Stomach (tissue), 9 donors: ENCODE measurements around the gene PNPT1. TPM values are rescaled to one million over a fixed set of nuclear protein-coding genes. Genes with fewer than 3 reads are reported as not detected.

ENCODE experiments used
- DNase-seq, 2 donors: peaks; one replicate each; pipeline versions ENCODE4 v3.0.0 to v3.0.0-alpha.2; 2013 to 2019
- H3K27ac ChIP-seq, 5 donors: fragments of 200-600 bp in 4 of 5; sonication (generic) in 4 of 5; one replicate each; pipeline ENCODE4 v1.5.1; 2013 to 2019; ENCODE audit warnings: mild to moderate bottlenecking in 1 of 5, moderate library complexity in 1 of 5
- H3K27me3 ChIP-seq, 3 donors: fragments of 200-600 bp; sonication (generic); one replicate each; pipeline ENCODE4 v1.5.1; 2017 to 2019; ENCODE audit warnings: mixed run types in 1 of 3
- H3K36me3 ChIP-seq, 4 donors: fragments of 200-600 bp; sonication (generic); 1 replicate in 3 of 4; 2 replicates in 1 of 4; pipeline ENCODE4 v1.5.1; 2016 to 2019
- H3K4me1 ChIP-seq, 4 donors: fragments of 200-600 bp; sonication (generic); one replicate each; pipeline ENCODE4 v1.5.1; 2016 to 2019
- H3K4me3 ChIP-seq, 4 donors: fragments of 200-600 bp; sonication (generic) in 3 of 4; one replicate each; pipeline ENCODE4 v1.5.1; 2016 to 2019; ENCODE audit warnings: mild to moderate bottlenecking in 1 of 4
- H3K9me3 ChIP-seq, 4 donors: fragments of 200-600 bp; sonication (generic); one replicate each; pipeline ENCODE4 v1.5.1; 2016 to 2019
- EP300 ChIP-seq: sonication (generic); formaldehyde crosslinking; IDR thresholded peaks from one replicate; pipeline ENCODE4 v1.6.1; 2017; ENCODE audit warnings: antibody characterized with exemption
- POLR2A ChIP-seq, 4 donors: fragments of 450-650 bp; IDR thresholded peaks; one replicate each; pipeline ENCODE4 v1.6.1; 2016; ENCODE audit warnings: antibody characterized with exemption in 4 of 4, control low read depth in 2 of 4, mild to moderate bottlenecking in 1 of 4, moderate library complexity in 1 of 4
- POLR2AphosphoS5 ChIP-seq, 3 donors: sonication (generic); formaldehyde crosslinking; IDR thresholded peaks; one replicate each; pipeline ENCODE4 v1.6.1; 2016; ENCODE audit warnings: antibody characterized with exemption in 3 of 3
- WGBS, 5 donors: extraction: QIAGEN DNeasy Blood & Tissue Kit in 3 of 5; methylation state at CpG; one replicate each; pipeline versions ENCODE4 v1.1.5 to v1.1.7; 2013 to 2018; 5-methylcytosine and 5-hydroxymethylcytosine counted together
- intact Hi-C: fragments of 100-400 bp; cut with DNase I; formaldehyde crosslinking; loops from one replicate; pipeline ENCODE4 v1.15.1; 2023; ENCODE audit warnings: low total_unique reads
- polyA plus RNA-seq, 3 donors: library from polyadenylated mRNA; stranded (reverse); fragments of 200-250 nt; gene quantifications; one replicate each; pipeline ENCODE4 v1.2.3, GENCODE V29; 2013
- total RNA-seq, 5 donors: library from RNA; depleted of rRNA; stranded (reverse); fragments of >200 nt; gene quantifications; one replicate each; pipeline versions ENCODE4 v1.1.0 to v1.2.3, GENCODE V29; 2014 to 2016
- TF ChIP-seq, protein P1 (sequence below), 7 experiments: fragments of 450-650 bp in 4 of 7; fragments of 200-600 bp in 3 of 7; sonication (generic) in 3 of 7; IDR thresholded peaks; one replicate each; pipeline ENCODE4 v1.5.1; 2016 to 2019; ENCODE audit warnings: antibody characterized with exemption in 7 of 7, control low read depth in 2 of 7, mild to moderate bottlenecking in 1 of 7
- donor health status: healthy with polysubstance abuse.
- donor health status: Bipolar disorder and iron deficiency.
- donor health status: healthy.

PNPT1 gene
- total and polyA plus RNA-seq, 8 donors: 3.2 to 38.4 (median 7.2) TPM

DNA sequence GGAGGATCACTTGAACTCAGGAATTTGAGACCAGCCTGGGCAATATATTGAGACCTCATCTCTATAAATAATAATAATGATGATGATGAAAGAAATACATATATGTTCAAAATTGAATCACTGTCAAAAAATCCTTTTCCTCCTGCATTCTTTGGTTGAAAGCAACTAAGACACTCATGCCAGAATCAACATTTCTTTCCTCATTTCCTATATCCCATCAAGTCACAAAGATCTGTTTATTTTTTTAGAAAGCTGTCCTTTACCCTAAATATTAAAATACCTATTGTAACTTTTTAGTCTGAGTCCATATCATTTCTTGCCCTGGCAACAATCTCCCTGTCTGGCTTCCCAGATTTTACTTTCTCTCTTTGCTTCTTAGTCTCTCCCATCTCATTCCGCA, 44.4 kb downstream of the PNPT1 start:
- Histone ChIP-seq H3K27me3 (no peaks in the 10 kb centered on the region), H3K27ac (no peak overlapping the region), H3K9me3 (no peaks in the 10 kb centered on the region), H3K4me1 (no peaks in the 10 kb centered on the region), H3K36me3 (peaks cover 20 to 60% (median 56%) of the 10 kb centered on the region in 4 donors), H3K4me3 (no peak overlapping the region)
- no peak for DNase-seq
- 97 to 100% (median 97%) methylated on average over 1 of the region's 1 CpG for WGBS, 5 donors
- intact Hi-C loops: no loop called here
- TF ChIP-seq EP300 (no peak), POLR2AphosphoS5 (IDR thresholded peaks at IDR 0.05) (no peak), POLR2A (IDR thresholded peaks at IDR 0.05) (no peak)
- TF ChIP-seq, protein P1, sequence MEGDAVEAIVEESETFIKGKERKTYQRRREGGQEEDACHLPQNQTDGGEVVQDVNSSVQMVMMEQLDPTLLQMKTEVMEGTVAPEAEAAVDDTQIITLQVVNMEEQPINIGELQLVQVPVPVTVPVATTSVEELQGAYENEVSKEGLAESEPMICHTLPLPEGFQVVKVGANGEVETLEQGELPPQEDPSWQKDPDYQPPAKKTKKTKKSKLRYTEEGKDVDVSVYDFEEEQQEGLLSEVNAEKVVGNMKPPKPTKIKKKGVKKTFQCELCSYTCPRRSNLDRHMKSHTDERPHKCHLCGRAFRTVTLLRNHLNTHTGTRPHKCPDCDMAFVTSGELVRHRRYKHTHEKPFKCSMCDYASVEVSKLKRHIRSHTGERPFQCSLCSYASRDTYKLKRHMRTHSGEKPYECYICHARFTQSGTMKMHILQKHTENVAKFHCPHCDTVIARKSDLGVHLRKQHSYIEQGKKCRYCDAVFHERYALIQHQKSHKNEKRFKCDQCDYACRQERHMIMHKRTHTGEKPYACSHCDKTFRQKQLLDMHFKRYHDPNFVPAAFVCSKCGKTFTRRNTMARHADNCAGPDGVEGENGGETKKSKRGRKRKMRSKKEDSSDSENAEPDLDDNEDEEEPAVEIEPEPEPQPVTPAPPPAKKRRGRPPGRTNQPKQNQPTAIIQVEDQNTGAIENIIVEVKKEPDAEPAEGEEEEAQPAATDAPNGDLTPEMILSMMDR (IDR thresholded peaks at IDR 0.05): no peak

DNA sequence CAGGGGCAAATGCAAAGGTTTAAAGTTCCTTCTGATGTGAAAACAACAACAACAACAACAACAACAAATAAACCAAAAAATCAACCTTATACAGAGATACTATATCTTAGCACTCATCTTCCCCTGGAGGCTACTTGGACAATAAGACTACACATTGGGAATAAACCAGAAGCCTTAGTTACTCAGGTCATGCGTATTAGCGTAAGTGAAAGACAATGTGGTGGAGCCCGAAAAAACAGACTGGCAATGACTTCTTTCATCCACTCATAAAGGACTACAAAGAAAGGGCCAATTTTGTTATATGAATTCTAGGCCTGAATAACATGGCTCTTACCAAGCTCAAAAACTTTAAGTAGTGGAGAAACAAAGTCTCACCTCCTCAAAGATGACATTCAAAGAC, 56.8 kb downstream of the PNPT1 start:
- 96 to 99% (median 96%) methylated on average over 3 of the region's 3 CpGs for WGBS, 5 donors
- TF ChIP-seq, protein P1 (IDR thresholded peaks at IDR 0.05): no peak
- TF ChIP-seq EP300 (no peak), POLR2A (IDR thresholded peaks at IDR 0.05) (no peak), POLR2AphosphoS5 (IDR thresholded peaks at IDR 0.05) (no peak)
- no peaks in the 10 kb centered on the region for H3K9me3 ChIP-seq
- H3K4me1 ChIP-seq: no peaks in the 10 kb centered on the region
- no peak for DNase-seq
- H3K27me3 ChIP-seq: no peaks in the 10 kb centered on the region
- no peak overlapping the region for H3K4me3 ChIP-seq
- H3K36me3 ChIP-seq: peaks cover 13 to 90% (median 85%) of the 10 kb centered on the region in 4 donors
- H3K27ac ChIP-seq: no peak overlapping the region
- intact Hi-C loops: no loop called here

DNA sequence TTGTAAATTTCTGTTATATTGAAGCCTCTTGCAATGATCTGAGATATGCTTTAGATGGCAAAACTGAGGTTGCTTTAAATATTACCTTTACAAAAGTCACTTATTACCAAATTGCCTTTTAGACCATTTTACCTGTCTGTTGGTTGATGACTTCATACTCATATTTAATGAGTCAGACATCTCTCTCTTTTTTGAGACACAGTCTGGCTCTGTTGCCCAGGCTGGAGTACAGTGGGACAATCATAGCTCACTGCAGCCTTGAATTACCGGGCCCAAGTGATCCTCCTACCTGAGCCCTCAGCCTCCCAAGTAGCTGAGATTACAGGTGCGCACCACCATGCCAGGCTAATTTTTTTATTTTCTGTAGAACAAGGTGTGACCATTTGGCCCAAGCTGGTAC, 64.7 kb downstream of the PNPT1 start:
- TF ChIP-seq EP300: no peak
- TF ChIP-seq POLR2A (IDR thresholded peaks at IDR 0.05): no peak
- TF ChIP-seq POLR2AphosphoS5 (IDR thresholded peaks at IDR 0.05): no peak
- TF ChIP-seq, protein P1 (IDR thresholded peaks at IDR 0.05): no peak
- 73 to 100% (median 95%) methylated on average over 2 of the region's 2 CpGs for WGBS, 5 donors
- no peaks in the 10 kb centered on the region for H3K27me3 ChIP-seq
- H3K27ac ChIP-seq: no peak overlapping the region
- H3K4me3 ChIP-seq: no peak overlapping the region
- intact Hi-C loops: no loop called here
- H3K9me3 ChIP-seq: no peaks in the 10 kb centered on the region
- DNase-seq: no peak
- H3K4me1 ChIP-seq: peaks cover 0 to 21% (median 6%) of the 10 kb centered on the region in 4 donors
- H3K36me3 ChIP-seq: peaks cover 0 to 19% (median 17%) of the 10 kb centered on the region in 4 donors

DNA sequence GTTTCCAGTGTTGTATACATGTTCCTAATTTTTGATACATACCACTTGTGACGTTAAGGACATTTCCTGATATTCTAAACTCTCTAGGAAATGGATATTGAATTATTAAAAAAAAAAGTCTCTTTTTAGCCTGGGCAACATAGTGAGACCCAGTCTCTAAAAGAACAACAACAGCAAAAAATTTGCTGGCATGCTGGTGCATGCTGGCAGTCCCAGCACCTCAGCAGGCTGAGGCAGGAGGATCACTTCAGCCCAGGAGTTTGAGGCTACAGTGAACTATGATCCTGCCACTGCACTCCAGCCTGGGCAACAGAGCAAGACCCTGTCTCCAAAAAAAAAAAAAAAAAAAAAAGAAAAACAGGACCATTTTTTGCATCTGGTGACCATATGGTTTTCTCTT, 65.7 kb downstream of the PNPT1 start:
- no peak overlapping the region for H3K27ac ChIP-seq
- no peaks in the 10 kb centered on the region for H3K27me3 ChIP-seq
- H3K4me3 ChIP-seq: no peak overlapping the region
- TF ChIP-seq POLR2AphosphoS5 (IDR thresholded peaks at IDR 0.05) (no peak), POLR2A (IDR thresholded peaks at IDR 0.05) (no peak), EP300 (no peak)
- TF ChIP-seq, protein P1 (IDR thresholded peaks at IDR 0.05): no peak
- H3K4me1 ChIP-seq: peaks cover 0 to 29% (median 10%) of the 10 kb centered on the region in 4 donors
- intact Hi-C loops: no loop called here
- WGBS, 5 donors: 86 to 91% (median 88%) methylated on average over 1 of the region's 1 CpG
- no peaks in the 10 kb centered on the region for H3K9me3 ChIP-seq
- DNase-seq: no peak
- H3K36me3 ChIP-seq: peaks cover 0 to 16% (median 11%) of the 10 kb centered on the region in 4 donors
